Loucy (cell line): ENCODE results near the gene KCNJ12.

Experiments
- H2AFZ ChIP-seq: fragments of 200-600 bp; sonication (generic); 2 replicates; pipeline ENCODE4 v1.6.0; 2016; ENCODE audit warnings: antibody characterized with exemption, mild to moderate bottlenecking, low read length, moderate library complexity
- H3F3A ChIP-seq: fragments of 200-600 bp; 2 replicates; pipeline ENCODE4 v1.6.0; 2016; ENCODE audit warnings: antibody characterized with exemption, low read depth, mild to moderate bottlenecking
- H3K27me3 ChIP-seq: fragments of 200-600 bp; sonication (generic); 2 replicates; pipeline ENCODE4 v1.6.1; 2014; ENCODE audit warnings: low read length, mild to moderate bottlenecking; ENCODE audit not compliant: insufficient read depth, poor library complexity, severe bottlenecking
- H3K36me3 ChIP-seq: fragments of 200-600 bp; sonication (generic); 2 replicates; pipeline ENCODE4 v1.6.1; 2016; ENCODE audit warnings: low read length; ENCODE audit not compliant: insufficient read depth
- H3K4me1 ChIP-seq: fragments of 200-600 bp; sonication (generic); 2 replicates; pipeline ENCODE4 v1.5.1; 2014; ENCODE audit warnings: low read length, mild to moderate bottlenecking; ENCODE audit not compliant: insufficient read depth, poor library complexity, severe bottlenecking
- H3K4me2 ChIP-seq: fragments of 200-600 bp; sonication (generic); 2 replicates; pipeline ENCODE4 v1.6.0; 2014; ENCODE audit warnings: antibody characterized with exemption, low read length, low read depth, mild to moderate bottlenecking; ENCODE audit not compliant: poor library complexity, severe bottlenecking
- H3K4me3 ChIP-seq: fragments of 200-600 bp; sonication (generic); 2 replicates; pipeline ENCODE4 v1.5.1; 2014; ENCODE audit warnings: low read length, mild to moderate bottlenecking, mixed read lengths; ENCODE audit not compliant: poor library complexity, severe bottlenecking
- H3K79me2 ChIP-seq: fragments of 200-600 bp; sonication (generic); 2 replicates; pipeline ENCODE4 v1.6.1; 2014; ENCODE audit warnings: low read length; ENCODE audit not compliant: insufficient read depth
- H3K9ac ChIP-seq: fragments of 200-600 bp; sonication (generic); 2 replicates; pipeline ENCODE4 v1.6.0; 2014; ENCODE audit warnings: mild to moderate bottlenecking, low read depth, low read length, moderate library complexity; ENCODE audit not compliant: poor library complexity, severe bottlenecking
- H3K9me2 ChIP-seq: fragments of 200-600 bp; sonication (generic); replicated peaks from 2 replicates; pipeline ENCODE4 v1.6.1; 2016; ENCODE audit warnings: low read depth, low read length, mixed read lengths
- H3K9me3 ChIP-seq: fragments of 200-600 bp; sonication (generic); 2 replicates; pipeline ENCODE4 v1.6.1; 2014; ENCODE audit warnings: mild to moderate bottlenecking, antibody characterized with exemption, low read length, low read depth; ENCODE audit not compliant: insufficient read depth
- H4K20me1 ChIP-seq: fragments of 200-600 bp; sonication (generic); 2 replicates; pipeline ENCODE4 v1.6.0; 2014; ENCODE audit warnings: antibody characterized with exemption, low read length, mild to moderate bottlenecking; ENCODE audit not compliant: insufficient read depth, poor library complexity, severe bottlenecking
- CTCF ChIP-seq: fragments of 200-600 bp; sonication (generic); conservative IDR thresholded peaks from 2 replicates; pipeline ENCODE4 v1.5.1; 2014; ENCODE audit warnings: mild to moderate bottlenecking, antibody characterized with exemption, low read length
- EZH2phosphoT487 ChIP-seq: fragments of 200-600 bp; IDR thresholded peaks from 2 replicates; pipeline ENCODE4 v1.6.1; 2018; ENCODE audit warnings: antibody characterized with exemption, mild to moderate bottlenecking, moderate library complexity, borderline replicate concordance

KCNJ12 gene

GRCh38 chr17:21395764-21396163 lies 19.6 kb downstream of the KCNJ12 start:
- H3F3A ChIP-seq, result no peaks in the 10 kb centered on the region
- H3K36me3 ChIP-seq, result no peaks in the 10 kb centered on the region
- H3K4me1 ChIP-seq, result no peaks in the 10 kb centered on the region
- no peak overlapping the region for H3K9ac ChIP-seq
- H3K27me3 ChIP-seq, result no peaks in the 10 kb centered on the region
- no peaks in the 10 kb centered on the region for H4K20me1 ChIP-seq
- no peaks in the 10 kb centered on the region for H3K79me2 ChIP-seq
- H3K4me2 ChIP-seq, result no peak overlapping the region
- no peak overlapping the region for H2AFZ ChIP-seq
- TF ChIP-seq EZH2phosphoT487, result no peak
- no peak for TF ChIP-seq CTCF
- no peak overlapping the region for H3K4me3 ChIP-seq
- H3K9me2 ChIP-seq, result no peaks in the 10 kb centered on the region
- no peaks in the 10 kb centered on the region for H3K9me3 ChIP-seq

- no peaks in the 10 kb centered on the region for H3K9me2 ChIP-seq
- no peaks in the 10 kb centered on the region for H3K36me3 ChIP-seq
- H3K9ac ChIP-seq, result no peak overlapping the region
- H3K4me1 ChIP-seq, result no peaks in the 10 kb centered on the region
- H2AFZ ChIP-seq, result no peak overlapping the region
- TF ChIP-seq EZH2phosphoT487 (no peak), CTCF (no peak)
- no peaks in the 10 kb centered on the region for H4K20me1 ChIP-seq
- no peak overlapping the region for H3K4me2 ChIP-seq
- no peaks in the 10 kb centered on the region for H3K9me3 ChIP-seq
- H3K27me3 ChIP-seq, result no peaks in the 10 kb centered on the region
- no peaks in the 10 kb centered on the region for H3K79me2 ChIP-seq
- H3K4me3 ChIP-seq, result no peak overlapping the region
- no peaks in the 10 kb centered on the region for H3F3A ChIP-seq
Observed at GRCh38 chr17:21396237-21396636, 20.1 kb downstream of the KCNJ12 start.

- H3K36me3 ChIP-seq, result no peaks in the 10 kb centered on the region
Observed at GRCh38 chr17:21397341-21398190, 21.4 kb downstream of the KCNJ12 start.

More at GRCh38 chr17:21397341-21398190, 21.4 kb downstream of the KCNJ12 start:
- Histone ChIP-seq H3K79me2 (no peaks in the 10 kb centered on the region), H3K9me3 (0 out of 2 replicates have a peak, but pooled peaks cover 3% of the 10 kb centered on the region), H3K9ac (no peak overlapping the region), H4K20me1 (no peaks in the 10 kb centered on the region), H3K4me1 (no peaks in the 10 kb centered on the region), H3K4me2 (no peak overlapping the region), H3K9me2 (no peaks in the 10 kb centered on the region), H3K27me3 (no peaks in the 10 kb centered on the region), H2AFZ (no peak overlapping the region), H3F3A (no peaks in the 10 kb centered on the region), H3K4me3 (no peak overlapping the region)
- no peak for TF ChIP-seq EZH2phosphoT487
- no peak for TF ChIP-seq CTCF
